ENCODE results near the gene HOXB4. TPM values are rescaled to one million over a fixed set of nuclear protein-coding genes. Genes with fewer than 3 reads are reported as not detected.

The HOXB4 gene
- total RNA-seq, 1 donor from 2014 or later, result not detected

- H3K36me3 Mint-ChIP-seq (ENCODE audit: low read depth), result peaks cover 1% of the 10 kb centered on the region
- H3K4me3 Mint-ChIP-seq (ENCODE audit: unreplicated experiment), result no peak overlapping the region
- TF ChIP-seq CTCF (IDR thresholded peaks at IDR 0.05), result no peak
- peaks cover 92% of the 10 kb centered on the region for H3K27me3 Mint-ChIP-seq (ENCODE audit: low read depth)
- peaks cover 6% of the 10 kb centered on the region for H3K4me1 Mint-ChIP-seq (ENCODE audit: low read depth)
- no peak for DNase-seq (ENCODE audit: low spot score)
- no peak overlapping the region for H3K27ac Mint-ChIP-seq (ENCODE audit: unreplicated experiment)
- H3K9me3 Mint-ChIP-seq (ENCODE audit: low read depth), result peaks cover 2% of the 10 kb centered on the region
These were observed 23.6 kb upstream of the HOXB4 start for GRCh38 chr17:48601539-48602425.

- peaks cover 10% of the 10 kb centered on the region for H3K4me1 Mint-ChIP-seq (ENCODE audit: low read depth)
- peaks cover 92% of the 10 kb centered on the region for H3K27me3 Mint-ChIP-seq (ENCODE audit: low read depth)
- no peak for DNase-seq (ENCODE audit: low spot score)
- H3K36me3 Mint-ChIP-seq (ENCODE audit: low read depth), result peaks cover 3% of the 10 kb centered on the region
- peaks cover 2% of the 10 kb centered on the region for H3K9me3 Mint-ChIP-seq (ENCODE audit: low read depth)
- no peak for TF ChIP-seq CTCF (IDR thresholded peaks at IDR 0.05)
- no peak overlapping the region for H3K27ac Mint-ChIP-seq (ENCODE audit: unreplicated experiment)
- no peak overlapping the region for H3K4me3 Mint-ChIP-seq (ENCODE audit: unreplicated experiment)
These were observed 23.0 kb upstream of the HOXB4 start for GRCh38 chr17:48601207-48601538.

GRCh38 chr17:48600244-48601098 lies 22.3 kb upstream of the HOXB4 start:
- no peak for DNase-seq (ENCODE audit: low spot score)
- Mint-ChIP-seq H3K27me3 (ENCODE audit: low read depth) (peaks cover 93% of the 10 kb centered on the region), H3K36me3 (ENCODE audit: low read depth) (peaks cover 3% of the 10 kb centered on the region), H3K4me1 (ENCODE audit: low read depth) (peaks cover 10% of the 10 kb centered on the region), H3K27ac (ENCODE audit: unreplicated experiment) (no peak overlapping the region), H3K4me3 (ENCODE audit: unreplicated experiment) (no peak overlapping the region), H3K9me3 (ENCODE audit: low read depth) (peaks cover 2% of the 10 kb centered on the region)
- no peak for TF ChIP-seq CTCF (IDR thresholded peaks at IDR 0.05)

GRCh38 chr17:48599354-48599753 lies 21.2 kb upstream of the HOXB4 start:
- H3K4me3 Mint-ChIP-seq (ENCODE audit: unreplicated experiment), result no peak overlapping the region
- no peak overlapping the region for H3K27ac Mint-ChIP-seq (ENCODE audit: unreplicated experiment)
- H3K36me3 Mint-ChIP-seq (ENCODE audit: low read depth), result peaks cover 2% of the 10 kb centered on the region
- H3K27me3 Mint-ChIP-seq (ENCODE audit: low read depth), result peaks cover 94% of the 10 kb centered on the region
- TF ChIP-seq CTCF (IDR thresholded peaks at IDR 0.05), result no peak
- H3K4me1 Mint-ChIP-seq (ENCODE audit: low read depth), result peaks cover 10% of the 10 kb centered on the region
- peaks cover 2% of the 10 kb centered on the region for H3K9me3 Mint-ChIP-seq (ENCODE audit: low read depth)
- DNase-seq (ENCODE audit: low spot score), result no peak

GRCh38 chr17:48598736-48599135 lies 20.6 kb upstream of the HOXB4 start:
- Mint-ChIP-seq H3K9me3 (ENCODE audit: low read depth) (peaks cover 2% of the 10 kb centered on the region), H3K4me1 (ENCODE audit: low read depth) (peaks cover 13% of the 10 kb centered on the region), H3K27ac (ENCODE audit: unreplicated experiment) (no peak overlapping the region), H3K36me3 (ENCODE audit: low read depth) (peaks cover 2% of the 10 kb centered on the region), H3K4me3 (ENCODE audit: unreplicated experiment) (no peak overlapping the region), H3K27me3 (ENCODE audit: low read depth) (peaks cover 96% of the 10 kb centered on the region)
- no peak for TF ChIP-seq CTCF (IDR thresholded peaks at IDR 0.05)
- no peak for DNase-seq (ENCODE audit: low spot score)

Measured in chondrocyte (in vitro differentiated cells).